Measurements from ENCODE around the gene FTH1.

- TF ChIP-seq POLR2AphosphoS5 (IDR thresholded peaks at IDR 0.05) (peak in 3 of 4 donors; percentile 7 to 44 (median 14)), POLR2A (IDR thresholded peaks at IDR 0.05) (no peak), CTCF (IDR thresholded peaks at IDR 0.05) (no peak), EP300 (IDR thresholded peaks at IDR 0.05) (no peak)
Measured at GRCh38 chr11:61917334-61918109, 49.9 kb downstream of the FTH1 start, which contains the start of gene RAB3IL1.

Data from sigmoid colon (tissue), 4 donors.